DOHH2 (cell line): Measurements from ENCODE around the gene CDAN1.

Experiments
- H3F3A ChIP-seq: fragments of 200-600 bp; sonication (generic), shearing (Covaris generic); 2 replicates; pipeline ENCODE4 v1.6.0; 2016; ENCODE audit warnings: antibody characterized with exemption, mild to moderate bottlenecking; ENCODE audit not compliant: control insufficient read depth, insufficient read depth
- H3K27ac ChIP-seq: fragments of 200-600 bp; sonication (generic); 2 replicates; pipeline ENCODE4 v1.5.1; 2014; ENCODE audit warnings: low read depth, mild to moderate bottlenecking, low read length, moderate library complexity
- H3K27me3 ChIP-seq: fragments of 200-600 bp; sonication (generic); 2 replicates; pipeline ENCODE4 v1.6.1; 2014; ENCODE audit warnings: mild to moderate bottlenecking, low read length, mixed read lengths; ENCODE audit not compliant: control insufficient read depth
- H3K36me3 ChIP-seq: fragments of 200-600 bp; sonication (generic); 2 replicates; pipeline ENCODE4 v1.6.1; 2014; ENCODE audit warnings: mild to moderate bottlenecking, low read length, moderate library complexity, mixed read lengths; ENCODE audit not compliant: control insufficient read depth
- H3K4me1 ChIP-seq: fragments of 200-600 bp; sonication (generic); 2 replicates; pipeline ENCODE4 v1.6.1; 2014; ENCODE audit warnings: mild to moderate bottlenecking, low read length, mixed read lengths; ENCODE audit not compliant: control insufficient read depth
- H3K4me2 ChIP-seq: fragments of 200-600 bp; sonication (generic); 2 replicates; pipeline ENCODE4 v1.6.0; 2014; ENCODE audit warnings: mild to moderate bottlenecking, low read length, moderate library complexity
- H3K4me3 ChIP-seq: fragments of 200-600 bp; sonication (generic); 2 replicates; pipeline ENCODE4 v1.5.1; 2014; ENCODE audit warnings: mild to moderate bottlenecking, low read length, mixed read lengths
- H3K79me2 ChIP-seq: fragments of 200-600 bp; sonication (generic); 2 replicates; pipeline ENCODE4 v1.6.1; 2014; ENCODE audit warnings: mild to moderate bottlenecking, low read length, mixed read lengths; ENCODE audit not compliant: control insufficient read depth
- H3K9me2 ChIP-seq: fragments of 200-600 bp; sonication (generic); replicated peaks from 2 replicates; pipeline ENCODE4 v1.6.1; 2014; ENCODE audit warnings: mild to moderate bottlenecking, low read length, mixed read lengths; ENCODE audit not compliant: control insufficient read depth
- H3K9me3 ChIP-seq: fragments of 200-600 bp; sonication (generic); 2 replicates; pipeline ENCODE4 v1.6.1; 2014; ENCODE audit warnings: antibody characterized with exemption, low read length, mixed read lengths; ENCODE audit not compliant: control insufficient read depth, insufficient read depth
- H4K20me1 ChIP-seq: fragments of 200-600 bp; sonication (generic); 2 replicates; pipeline ENCODE4 v1.6.0; 2014; ENCODE audit warnings: low read depth, mild to moderate bottlenecking, antibody characterized with exemption, low read length, moderate library complexity; ENCODE audit not compliant: control insufficient read depth, insufficient read depth
- CTCF ChIP-seq: fragments of 200-600 bp; sonication (generic); IDR thresholded peaks from one replicate; pipeline ENCODE4 v1.5.1; 2014; ENCODE audit warnings: antibody characterized with exemption, mild to moderate bottlenecking, low read depth, low read length; ENCODE audit not compliant: poor library complexity, severe bottlenecking
- EZH2phosphoT487 ChIP-seq: fragments of 200-600 bp; sonication (generic); IDR thresholded peaks from 2 replicates; pipeline ENCODE4 v1.6.1; 2017; ENCODE audit warnings: borderline replicate concordance, mild to moderate bottlenecking, antibody characterized with exemption, low read length, moderate library complexity, mixed read lengths

CDAN1 gene

GRCh38 chr15:42732095-42732827, 4.7 kb downstream of the CDAN1 start:
- Histone ChIP-seq H4K20me1 (no peaks in the 10 kb centered on the region), H3K9me3 (no peaks in the 10 kb centered on the region), H3K36me3 (peaks cover 68% of the 10 kb centered on the region), H3K4me1 (peaks cover 9% of the 10 kb centered on the region), H3K27me3 (no peaks in the 10 kb centered on the region), H3K27ac (no peak overlapping the region), H3K79me2 (peaks cover 14% of the 10 kb centered on the region), H3F3A (no peaks in the 10 kb centered on the region), H3K4me2 (no peak overlapping the region), H3K9me2 (no peaks in the 10 kb centered on the region), H3K4me3 (no peak overlapping the region)
- TF ChIP-seq EZH2phosphoT487: no peak
- TF ChIP-seq CTCF: no peak

GRCh38 chr15:42731461-42731860, 5.5 kb downstream of the CDAN1 start:
- H3K4me1 ChIP-seq: peaks cover 7% of the 10 kb centered on the region
- H3K27me3 ChIP-seq: no peaks in the 10 kb centered on the region
- no peak overlapping the region for H3K27ac ChIP-seq
- no peaks in the 10 kb centered on the region for H3K9me2 ChIP-seq
- H3K9me3 ChIP-seq: no peaks in the 10 kb centered on the region
- H3K4me3 ChIP-seq: no peak overlapping the region
- H3K79me2 ChIP-seq: peaks cover 11% of the 10 kb centered on the region
- H4K20me1 ChIP-seq: no peaks in the 10 kb centered on the region
- no peak for TF ChIP-seq CTCF
- H3F3A ChIP-seq: no peaks in the 10 kb centered on the region; the same call in 1 of the 2 replicates
- H3K4me2 ChIP-seq: no peak overlapping the region
- peaks cover 74% of the 10 kb centered on the region for H3K36me3 ChIP-seq

- no peaks in the 10 kb centered on the region for H4K20me1 ChIP-seq
- H3K4me2 ChIP-seq: no peak overlapping the region
- H3K27me3 ChIP-seq: no peaks in the 10 kb centered on the region
- peaks cover 81% of the 10 kb centered on the region for H3K36me3 ChIP-seq
- peaks cover 1% of the 10 kb centered on the region for H3K4me1 ChIP-seq
- no peak overlapping the region for H3K4me3 ChIP-seq
- no peak for TF ChIP-seq CTCF
- H3K79me2 ChIP-seq: peaks cover 2% of the 10 kb centered on the region
- H3K27ac ChIP-seq: no peak overlapping the region
- H3K9me3 ChIP-seq: no peaks in the 10 kb centered on the region
- no peaks in the 10 kb centered on the region for H3K9me2 ChIP-seq
- no peaks in the 10 kb centered on the region; the same call in 1 of the 2 replicates for H3F3A ChIP-seq
Observed at GRCh38 chr15:42730536-42730935, 6.4 kb downstream of the CDAN1 start.
